Activated CD4-positive, alpha-beta memory T cell treated with anti-CD3 and anti-CD28 coated beads for 36 hours (primary cell): Measurements from ENCODE around the gene ANO8. TPM values are rescaled to one million over a fixed set of nuclear protein-coding genes. Genes with fewer than 3 reads are reported as not detected.

ENCODE experiments used
- CTCF ChIA-PET: fragments of 350-600 bp; sonication (Branson Sonifier 250); formaldehyde crosslinking; loops from one replicate; lab custom pipeline; 2021; ENCODE audit warnings: antibody characterized with exemption, inconsistent platforms; lab: Charles Lee
- POLR2A ChIA-PET: fragments of 350-600 bp; sonication (Branson Sonifier 250); formaldehyde crosslinking; loops from one replicate; lab custom pipeline; 2021; ENCODE audit warnings: antibody characterized with exemption; lab: Charles Lee
- DNase-seq: peaks from one replicate; pipeline ENCODE4 v3.0.0-alpha.2; 2020
- H3K27ac Mint-ChIP-seq: one replicate; pipeline ENCODE4 v1.8.0; 2021; ENCODE audit warnings: mixed read lengths
- H3K27me3 Mint-ChIP-seq: one replicate; pipeline ENCODE4 v1.8.0; 2021; ENCODE audit warnings: mixed read lengths
- H3K36me3 Mint-ChIP-seq: one replicate; pipeline ENCODE4 v1.8.0; 2021; ENCODE audit warnings: mixed read lengths
- H3K4me1 Mint-ChIP-seq: one replicate; pipeline ENCODE4 v1.8.0; 2021; ENCODE audit warnings: low read depth, mixed read lengths
- H3K4me3 Mint-ChIP-seq: one replicate; pipeline ENCODE4 v1.8.0; 2021; ENCODE audit warnings: mild to moderate bottlenecking, mixed read lengths
- H3K9me3 Mint-ChIP-seq: one replicate; pipeline ENCODE4 v1.8.0; 2021; ENCODE audit warnings: mixed read lengths
- intact Hi-C: fragments of 100-400 bp; cut with micrococcal nuclease; formaldehyde crosslinking; loops from one replicate; pipeline ENCODE4 v1.15.1; 2023
- total RNA-seq, 2 experiments: library from RNA; stranded (reverse); gene quantifications; one replicate each; pipeline ENCODE4 v1.2.3, GENCODE V29; 2021

The ANO8 gene
- total RNA-seq, 2 experiments from 2014 or later: 5.8 to 6.0 TPM

DNA sequence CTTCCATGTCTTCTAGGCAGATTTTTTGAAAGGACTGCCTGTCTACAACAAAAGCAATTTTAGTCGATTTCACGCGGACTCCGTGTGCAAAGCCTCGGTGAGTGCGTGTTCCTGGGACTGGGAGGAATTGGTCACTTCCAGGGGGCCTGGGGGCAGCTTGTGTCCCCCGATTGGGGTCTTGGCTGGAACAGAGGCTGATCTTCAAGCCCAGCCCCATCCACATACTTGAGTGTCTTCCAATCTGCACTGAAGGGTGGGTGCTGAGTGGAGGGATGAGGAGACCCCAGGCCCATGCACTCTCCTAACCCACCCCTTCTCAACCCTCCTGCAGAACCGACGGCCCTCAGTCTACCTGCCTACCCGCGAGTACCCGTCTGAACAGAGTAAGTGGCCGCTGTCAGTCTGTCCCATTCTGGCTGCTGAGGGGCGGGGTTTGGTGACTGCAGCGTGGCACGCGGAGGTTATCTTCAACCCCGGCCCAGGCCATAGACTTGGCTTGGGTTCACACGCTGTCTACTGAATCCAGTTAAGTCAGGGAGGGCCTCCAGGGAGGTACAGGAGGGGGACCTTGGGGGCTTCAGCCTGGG lies 20.6 kb downstream of the ANO8 start:
- intact Hi-C loops: no loop called here
- no peak for DNase-seq
- peaks cover 15% of the 10 kb centered on the region for H3K36me3 Mint-ChIP-seq
- no peaks in the 10 kb centered on the region for H3K27me3 Mint-ChIP-seq
- no peaks in the 10 kb centered on the region for H3K9me3 Mint-ChIP-seq
- H3K4me1 Mint-ChIP-seq: peaks cover 27% of the 10 kb centered on the region
- ChIA-PET POLR2A (no interaction called here), CTCF (interaction anchor here (1.5 kb wide), 1 partner anchor 32 kb away, joined by 6 read pairs; no protein-coding TSS in a partner anchor)
- no peak overlapping the region for H3K27ac Mint-ChIP-seq
- no peak overlapping the region for H3K4me3 Mint-ChIP-seq

DNA sequence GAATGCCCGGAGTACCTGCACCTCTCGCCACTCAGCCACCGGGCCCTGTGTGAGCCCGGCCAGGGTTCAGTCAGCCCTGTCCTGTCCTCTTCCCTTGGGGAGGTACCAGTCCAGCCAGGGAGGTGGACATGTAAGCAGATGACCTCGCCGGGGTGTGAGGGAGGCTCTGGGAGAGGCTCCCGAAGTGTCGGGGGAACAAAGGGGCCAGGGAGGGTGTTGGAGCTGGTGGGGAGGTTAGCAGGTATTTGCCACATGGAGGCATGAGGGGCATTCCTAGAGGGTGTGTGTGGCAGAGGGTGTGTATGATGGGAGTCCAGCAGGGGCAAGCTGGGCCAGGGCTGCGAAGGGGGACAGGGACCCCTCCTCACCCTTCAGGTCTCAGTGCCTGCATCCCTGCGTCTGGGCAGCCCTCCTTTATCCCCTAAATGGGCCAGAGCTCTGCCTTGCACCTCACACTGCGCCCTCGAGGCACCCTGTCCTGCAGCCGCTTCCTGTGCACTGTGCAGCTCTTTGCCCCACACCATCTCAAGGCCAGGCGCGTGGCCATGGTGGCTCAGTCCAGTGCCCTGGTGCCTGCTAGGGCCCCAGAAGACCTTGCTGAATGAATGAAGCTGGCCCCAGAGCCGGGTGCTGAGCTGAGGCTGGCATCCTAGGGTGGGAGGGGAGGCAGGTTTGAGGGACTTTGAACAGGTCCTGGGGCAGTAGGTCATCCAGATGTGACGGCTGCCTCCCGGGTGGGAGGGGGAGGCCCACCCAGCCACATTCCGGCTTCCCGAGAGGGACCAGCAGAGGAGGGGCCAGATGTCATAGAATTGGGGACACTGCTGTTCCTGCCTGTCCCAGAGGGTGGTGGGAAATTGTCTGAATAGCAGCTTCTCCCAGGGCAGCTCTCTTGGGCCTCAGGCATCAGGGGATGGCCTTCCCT lies 22.2 kb downstream of the ANO8 start:
- CTCF ChIA-PET: interaction anchor here (1.5 kb wide), 1 partner anchor 33 kb away, joined by 6 read pairs; no protein-coding TSS in a partner anchor
- H3K9me3 Mint-ChIP-seq: no peaks in the 10 kb centered on the region
- POLR2A ChIA-PET: no interaction called here
- no peaks in the 10 kb centered on the region for H3K27me3 Mint-ChIP-seq
- no peak overlapping the region for H3K27ac Mint-ChIP-seq
- H3K36me3 Mint-ChIP-seq: peaks cover 12% of the 10 kb centered on the region
- intact Hi-C loops: no loop called here
- H3K4me3 Mint-ChIP-seq: no peak overlapping the region
- peaks cover 36% of the 10 kb centered on the region for H3K4me1 Mint-ChIP-seq
- DNase-seq: no peak

DNA sequence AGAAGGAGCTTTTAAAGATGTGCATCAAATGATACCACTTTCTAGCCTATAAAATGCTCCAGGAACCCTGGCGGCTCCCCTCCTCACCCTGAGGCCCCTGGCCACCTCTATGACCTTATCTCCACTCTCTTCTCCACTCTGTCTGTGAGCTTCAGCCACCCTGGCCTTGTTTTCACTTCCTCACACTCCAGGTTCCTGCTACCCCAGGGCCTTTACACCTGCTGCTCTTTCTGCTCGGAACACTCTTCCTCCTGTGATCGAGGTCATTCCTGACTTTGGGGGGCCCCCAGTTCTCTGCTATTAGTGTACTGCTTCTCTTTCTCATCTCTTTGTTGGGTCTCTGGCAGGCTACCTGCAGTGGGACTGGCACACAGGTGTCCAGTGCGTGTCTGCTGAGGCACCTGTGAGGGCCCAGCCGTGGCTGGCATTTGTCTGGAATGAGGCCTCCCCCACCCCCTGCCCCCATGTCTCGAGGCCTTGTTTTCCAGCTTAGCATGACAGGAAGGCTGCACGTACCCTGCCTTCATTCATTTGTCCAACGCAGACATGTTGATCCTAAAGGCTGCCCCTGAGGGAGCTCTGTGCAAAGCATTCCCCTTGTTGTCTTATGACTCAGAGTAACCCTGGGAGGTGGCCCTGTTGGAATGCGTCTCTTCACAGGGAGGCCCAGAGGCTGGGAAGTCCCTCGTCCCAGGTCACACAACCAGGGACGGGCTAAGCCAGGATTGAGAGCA lies 23.0 kb downstream of the ANO8 start:
- Mint-ChIP-seq H3K9me3 (no peaks in the 10 kb centered on the region), H3K36me3 (peaks cover 12% of the 10 kb centered on the region), H3K27ac (no peak overlapping the region), H3K27me3 (no peaks in the 10 kb centered on the region), H3K4me3 (peak overlapping the region; percentile 33), H3K4me1 (peaks cover 44% of the 10 kb centered on the region)
- intact Hi-C loops: no loop called here
- DNase-seq: no peak
- POLR2A ChIA-PET: interaction anchor here (0.5 kb wide), 1 partner anchor 477 kb away, joined by 3 read pairs; no protein-coding TSS in a partner anchor
- CTCF ChIA-PET: no interaction called here

DNA sequence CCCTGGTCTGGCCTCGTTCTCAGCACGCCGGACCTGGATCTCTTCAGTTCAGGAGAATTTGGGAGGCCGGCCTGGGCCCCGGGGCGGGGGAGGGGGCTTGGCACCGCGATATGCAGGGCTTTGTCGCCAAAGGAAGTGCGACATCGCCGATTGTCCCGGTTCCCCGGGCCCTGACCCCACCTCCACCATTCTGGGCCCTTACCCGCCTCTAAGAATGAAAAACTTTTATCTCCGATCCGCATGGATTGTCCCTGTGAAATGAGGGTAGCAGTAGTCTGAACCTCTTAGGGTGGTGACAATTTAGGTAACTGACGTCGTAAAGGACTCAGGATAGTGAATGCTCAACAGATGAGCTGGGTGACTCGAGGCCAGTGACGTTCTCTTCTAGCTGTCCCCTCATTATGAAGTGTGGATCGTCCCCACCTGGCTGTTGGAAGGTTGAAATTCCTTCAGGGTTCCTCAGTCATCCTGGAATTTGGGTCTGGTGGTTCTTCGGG lies 24.6 kb downstream of the ANO8 start:
- H3K9me3 Mint-ChIP-seq: no peaks in the 10 kb centered on the region
- CTCF ChIA-PET: interaction anchor here (1.0 to 1.5 kb wide), 5 partner anchors 18 to 186 kb away, joined by 3 to 6 read pairs (median 4); no protein-coding TSS in a partner anchor
- peak overlapping the region; percentile 98 for H3K4me3 Mint-ChIP-seq
- POLR2A ChIA-PET: interaction anchor here (2.5 kb wide), 1 partner anchor 24 kb away, joined by 15 read pairs; the partner anchor contains the start of gene ANO8
- no peaks in the 10 kb centered on the region for H3K27me3 Mint-ChIP-seq
- DNase-seq: no peak
- peaks cover 48% of the 10 kb centered on the region for H3K4me1 Mint-ChIP-seq
- peak overlapping the region; percentile 88 for H3K27ac Mint-ChIP-seq
- H3K36me3 Mint-ChIP-seq: peaks cover 4% of the 10 kb centered on the region
- intact Hi-C loops: loop anchor here (1.0 to 5.0 kb wide), 5 partner anchors 24 to 202 kb away; partner anchors contain the start of genes ANO8, BABAM1, BST2 and OCEL1

DNA sequence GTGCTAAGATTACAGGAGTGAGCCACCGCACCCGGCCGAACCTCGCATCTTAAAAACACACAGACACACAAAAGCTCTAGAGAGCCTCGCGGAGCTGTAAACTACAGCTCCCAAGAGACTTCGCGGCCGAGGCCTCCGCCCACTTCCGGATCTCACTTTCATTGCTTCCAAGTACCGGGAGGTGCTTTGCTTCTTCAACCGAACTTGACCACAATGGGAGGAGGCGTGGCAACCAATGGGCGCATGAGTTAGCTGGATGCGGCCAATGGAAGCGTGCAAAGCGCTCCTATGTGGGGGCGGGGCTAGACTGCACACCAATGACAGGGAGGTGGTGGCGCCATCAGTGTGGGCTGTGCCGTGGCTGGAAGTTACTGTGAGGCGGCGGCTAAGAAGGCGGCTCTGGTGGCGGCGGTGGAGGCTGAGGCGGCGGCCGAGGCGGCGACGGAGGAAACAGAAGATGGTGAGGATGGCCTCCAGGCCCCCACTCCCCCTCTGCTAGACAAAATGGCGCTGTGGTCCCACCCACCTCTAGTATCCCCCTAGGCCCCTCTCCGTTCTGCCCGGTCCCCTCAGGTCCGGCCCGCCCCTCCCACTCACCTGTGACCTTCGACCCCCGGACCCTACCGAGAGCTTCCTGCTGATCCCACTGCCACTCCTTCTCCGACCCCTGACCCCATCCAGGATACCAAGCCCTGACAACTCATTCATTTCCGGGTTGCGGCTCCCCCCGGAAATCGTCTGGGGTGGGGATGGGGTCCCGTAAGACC lies 25.3 kb downstream of the ANO8 start, which contains the start of gene DDA1:
Gene DDA1, plus strand, starts transcription at position 366 of the 767 bp plus-strand sequence. Its CDS starts 92 bp downstream, at position 458.
- H3K4me1 Mint-ChIP-seq: peaks cover 54% of the 10 kb centered on the region
- CTCF ChIA-PET: interaction anchor here (0.6 to 1.5 kb wide), 16 partner anchors 17 to 1481 kb away, joined by 3 to 11 read pairs (median 4); partner anchors contain the start of genes ANKLE1, ANO8 and BABAM1
- no peaks in the 10 kb centered on the region for H3K27me3 Mint-ChIP-seq
- peak within 1 kb of the TSS; percentile 98 for H3K4me3 Mint-ChIP-seq
- intact Hi-C loops: loop anchor here (1.0 to 5.0 kb wide), 5 partner anchors 25 to 203 kb away; partner anchors contain the start of genes ANO8, BABAM1, BST2 and OCEL1
- POLR2A ChIA-PET: interaction anchor here (0.8 to 2.5 kb wide), 5 partner anchors 12 to 110 kb away, joined by 3 to 15 read pairs (median 4); partner anchors contain the start of genes ANO8 and MVB12A
- H3K9me3 Mint-ChIP-seq: no peaks in the 10 kb centered on the region
- DNase-seq: peak; percentile 100
- peak within 1 kb of the TSS; percentile 88 for H3K27ac Mint-ChIP-seq
- H3K36me3 Mint-ChIP-seq: peaks cover 4% of the 10 kb centered on the region

DNA sequence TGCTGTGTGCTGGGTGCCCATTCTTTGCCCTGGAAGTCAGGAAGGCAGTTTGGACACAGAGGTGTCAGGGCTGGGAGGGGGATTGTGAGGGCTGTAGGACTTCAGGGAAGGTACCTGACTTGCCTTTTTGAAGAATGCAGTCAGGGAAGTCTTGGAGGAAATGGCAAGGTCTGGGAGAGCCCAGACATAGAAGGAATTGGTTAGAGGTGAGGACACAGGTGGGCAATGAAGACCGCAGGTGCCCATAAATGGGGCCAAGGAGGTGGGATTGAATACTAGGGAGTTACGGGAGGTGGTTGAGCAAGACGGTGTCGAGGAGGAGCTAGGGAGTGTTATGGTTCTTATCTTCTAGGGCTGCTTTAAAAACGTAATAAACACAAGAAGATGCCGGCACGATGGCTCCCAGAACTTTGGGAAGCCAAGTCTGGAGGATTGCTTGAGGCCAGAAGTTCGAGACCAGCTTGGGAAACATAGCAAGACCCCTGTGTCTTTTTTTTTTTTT lies 26.7 kb downstream of the ANO8 start:
- Mint-ChIP-seq H3K4me1 (peaks cover 60% of the 10 kb centered on the region), H3K36me3 (peaks cover 2% of the 10 kb centered on the region), H3K4me3 (peak overlapping the region; percentile 89), H3K27me3 (no peaks in the 10 kb centered on the region), H3K27ac (no peak overlapping the region), H3K9me3 (no peaks in the 10 kb centered on the region)
- intact Hi-C loops: loop anchor here (5.0 kb wide), 3 partner anchors 81 to 204 kb away; partner anchors contain the start of genes BST2, OCEL1 and PGLS
- CTCF ChIA-PET: no interaction called here
- DNase-seq: no peak
- POLR2A ChIA-PET: interaction anchor here (2.5 kb wide), 1 partner anchor 26 kb away, joined by 15 read pairs; the partner anchor contains the start of gene ANO8

DNA sequence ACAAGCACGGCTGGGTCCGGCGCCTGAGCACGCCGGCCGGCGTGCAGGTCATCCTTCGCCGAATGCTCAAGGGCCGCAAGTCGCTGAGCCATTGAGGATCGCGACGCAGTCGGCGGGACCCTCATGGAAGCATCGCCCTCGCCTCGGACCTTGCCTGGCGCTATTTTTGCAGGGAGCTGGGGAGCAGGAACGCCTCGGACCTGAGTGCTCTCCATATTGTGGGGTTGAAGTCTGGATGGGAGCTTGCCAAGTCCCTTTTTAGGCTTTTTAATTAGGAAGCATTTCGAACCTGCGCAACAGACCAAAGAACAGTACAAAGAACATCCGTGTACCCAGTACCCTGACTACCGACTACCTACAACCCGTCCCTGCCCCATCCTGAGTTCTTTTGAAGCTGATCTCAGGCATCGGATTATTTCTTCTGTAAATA lies 28.4 kb downstream of the ANO8 start:
- peaks cover 56% of the 10 kb centered on the region for H3K4me1 Mint-ChIP-seq
- peaks cover 2% of the 10 kb centered on the region for H3K36me3 Mint-ChIP-seq
- H3K4me3 Mint-ChIP-seq: peak overlapping the region; percentile 89
- H3K27ac Mint-ChIP-seq: peak overlapping the region; percentile 89
- CTCF ChIA-PET: interaction anchor here (0.6 to 1.5 kb wide), 6 partner anchors 12 to 88 kb away, joined by 3 to 7 read pairs (median 4); partner anchors contain the start of gene CCDC194
- no peak for DNase-seq
- POLR2A ChIA-PET: interaction anchor here (0.6 to 0.8 kb wide), 2 partner anchors 11 to 39 kb away, joined by 4 to 6 read pairs; no protein-coding TSS in a partner anchor
- intact Hi-C loops: loop anchor here (5.0 kb wide), 3 partner anchors 79 to 206 kb away; partner anchors contain the start of genes BST2, OCEL1 and PGLS
- no peaks in the 10 kb centered on the region for H3K27me3 Mint-ChIP-seq
- no peaks in the 10 kb centered on the region for H3K9me3 Mint-ChIP-seq

DNA sequence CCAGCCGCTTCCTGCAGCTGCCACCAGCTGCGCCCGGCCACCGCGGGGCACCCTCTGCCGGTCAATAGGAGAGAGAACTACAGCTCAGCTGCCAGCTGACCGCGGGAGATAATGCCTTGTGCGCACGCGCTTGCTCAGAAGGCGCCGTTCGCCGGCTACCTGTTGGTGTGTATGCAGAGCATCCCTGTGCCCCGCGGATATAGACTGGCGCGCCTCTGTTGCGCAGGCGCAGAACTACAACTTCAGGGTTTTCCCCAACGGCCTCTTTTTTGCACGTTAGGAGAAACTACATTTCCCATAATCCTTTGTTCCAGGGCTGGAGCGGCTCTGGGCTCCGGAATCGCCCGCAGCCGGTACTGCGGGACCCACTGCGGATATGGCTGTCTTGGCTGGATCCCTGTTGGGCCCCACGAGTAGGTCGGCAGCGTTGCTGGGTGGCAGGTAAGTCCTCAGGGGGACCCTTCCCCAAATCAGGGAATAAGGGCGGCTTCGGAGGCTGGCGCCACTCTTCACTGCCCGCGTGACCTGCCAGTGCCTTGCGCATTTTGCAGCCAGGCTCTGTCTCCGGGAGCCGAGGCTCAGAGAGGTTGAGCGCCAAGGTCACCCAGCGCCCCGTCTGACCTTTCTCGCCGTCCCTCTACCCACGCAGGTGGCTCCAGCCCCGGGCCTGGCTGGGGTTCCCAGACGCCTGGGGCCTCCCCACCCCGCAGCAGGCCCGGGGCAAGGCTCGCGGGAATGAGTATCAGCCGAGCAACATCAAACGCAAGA lies 29.0 kb downstream of the ANO8 start, which contains the start of gene MRPL34:
Gene MRPL34, plus strand, starts transcription at position 356 of the 768 bp plus-strand sequence. Its CDS starts 21 bp downstream, at position 377.
- CTCF ChIA-PET: interaction anchor here (0.5 to 2.3 kb wide), 15 partner anchors 10 to 1013 kb away, joined by 3 to 20 read pairs (median 6); partner anchors contain the start of gene ANKLE1
- intact Hi-C loops: loop anchor here (1.0 to 5.0 kb wide), 5 partner anchors 32 to 207 kb away; partner anchors contain the start of genes BABAM1, BST2, GTPBP3 and OCEL1
- H3K4me1 Mint-ChIP-seq: peaks cover 54% of the 10 kb centered on the region
- no peaks in the 10 kb centered on the region for H3K27me3 Mint-ChIP-seq
- peak within 1 kb of the TSS; percentile 89 for H3K27ac Mint-ChIP-seq
- no peaks in the 10 kb centered on the region for H3K9me3 Mint-ChIP-seq
- H3K36me3 Mint-ChIP-seq: peaks cover 1% of the 10 kb centered on the region
- DNase-seq: peak; percentile 99
- H3K4me3 Mint-ChIP-seq: peak within 1 kb of the TSS; percentile 89
- POLR2A ChIA-PET: interaction anchor here (0.6 to 1.1 kb wide), 3 partner anchors 14 to 499 kb away, joined by 3 to 9 read pairs (median 4); no protein-coding TSS in a partner anchor

DNA sequence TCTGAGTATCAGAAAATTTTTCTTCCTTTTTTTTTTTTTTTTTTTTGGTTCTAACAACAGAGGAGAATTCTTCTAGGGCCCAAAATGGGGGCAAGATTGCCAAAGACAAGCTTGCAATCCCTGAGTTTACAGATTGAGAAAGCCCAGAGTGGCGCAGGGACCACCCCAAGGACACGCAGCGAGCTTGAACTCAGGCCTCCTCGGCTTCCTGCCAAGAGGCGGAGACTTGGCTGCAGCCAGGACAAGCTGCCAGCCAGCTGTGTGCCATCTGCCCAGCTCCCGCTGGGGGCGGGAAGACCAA lies 29.5 kb downstream of the ANO8 start:
- Mint-ChIP-seq H3K27ac (peak overlapping the region; percentile 89), H3K27me3 (no peaks in the 10 kb centered on the region), H3K4me3 (peak overlapping the region; percentile 89), H3K36me3 (no peaks in the 10 kb centered on the region), H3K4me1 (peaks cover 49% of the 10 kb centered on the region), H3K9me3 (no peaks in the 10 kb centered on the region)
- ChIA-PET CTCF (interaction anchor here (0.5 to 2.3 kb wide), 13 partner anchors 9 to 1013 kb away, joined by 3 to 20 read pairs (median 6); partner anchors contain the start of gene ANKLE1), POLR2A (interaction anchor here (0.6 to 1.1 kb wide), 3 partner anchors 13 to 498 kb away, joined by 3 to 9 read pairs (median 4); no protein-coding TSS in a partner anchor)
- DNase-seq: no peak
- intact Hi-C loops: loop anchor here (1.0 to 5.0 kb wide), 5 partner anchors 32 to 207 kb away; partner anchors contain the start of genes BABAM1, BST2, GTPBP3 and OCEL1
